ENCODE results near the gene ORAI3. TPM values are rescaled to one million over a fixed set of nuclear protein-coding genes. Genes with fewer than 3 reads are reported as not detected.

Gene ORAI3
- 58.6 and 83.0 TPM in 2 replicates for polyA plus RNA-seq

DNA sequence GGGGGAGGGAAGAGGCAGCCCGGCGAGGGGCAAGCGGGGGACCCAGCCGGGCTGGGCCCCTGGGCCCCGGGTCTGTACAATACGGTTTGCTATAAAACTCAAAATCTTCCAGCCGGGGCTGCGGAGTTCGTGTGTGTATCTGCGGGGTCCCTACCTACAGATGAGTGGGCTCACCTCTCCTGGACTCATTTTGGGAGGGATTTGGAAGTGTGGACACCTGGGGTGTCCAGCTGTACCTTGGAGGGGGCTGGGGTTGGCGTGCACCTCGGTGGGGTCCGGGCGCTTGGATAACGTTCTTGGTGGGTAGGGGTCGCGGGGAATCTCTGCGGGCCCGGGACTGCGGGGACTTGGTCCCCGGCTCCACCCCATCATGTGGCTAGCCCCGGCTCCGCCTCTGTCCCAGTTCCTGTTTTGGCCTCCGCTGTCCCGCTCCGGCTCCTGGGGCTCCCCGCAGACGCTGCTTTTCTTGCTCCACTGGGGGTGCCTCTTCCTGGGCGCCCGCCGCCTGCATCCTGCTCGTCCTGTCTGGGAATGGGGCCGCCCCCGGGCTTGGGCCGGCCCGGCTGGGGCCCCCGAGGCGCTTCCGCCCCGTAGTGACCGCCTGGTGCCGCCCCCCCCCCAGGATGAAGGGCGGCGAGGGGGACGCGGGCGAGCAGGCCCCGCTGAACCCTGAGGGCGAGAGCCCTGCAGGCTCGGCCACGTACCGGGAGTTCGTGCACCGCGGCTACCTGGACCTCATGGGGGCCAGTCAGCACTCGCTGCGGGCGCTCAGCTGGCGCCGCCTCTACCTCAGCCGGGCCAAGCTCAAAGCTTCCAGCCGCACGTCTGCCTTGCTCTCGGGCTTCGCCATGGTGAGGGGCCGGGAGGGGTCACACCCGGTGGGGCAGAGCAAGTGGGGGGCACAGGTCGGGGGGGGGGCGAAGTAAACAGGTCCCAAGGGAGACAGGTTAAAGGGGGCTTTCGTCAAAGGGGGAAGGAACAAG is at the start of gene ORAI3:
Gene ORAI3 (plus strand): TSS at position 402 of the 983 bp plus-strand sequence. CDS start 222 bp downstream, at position 624.

DNA sequence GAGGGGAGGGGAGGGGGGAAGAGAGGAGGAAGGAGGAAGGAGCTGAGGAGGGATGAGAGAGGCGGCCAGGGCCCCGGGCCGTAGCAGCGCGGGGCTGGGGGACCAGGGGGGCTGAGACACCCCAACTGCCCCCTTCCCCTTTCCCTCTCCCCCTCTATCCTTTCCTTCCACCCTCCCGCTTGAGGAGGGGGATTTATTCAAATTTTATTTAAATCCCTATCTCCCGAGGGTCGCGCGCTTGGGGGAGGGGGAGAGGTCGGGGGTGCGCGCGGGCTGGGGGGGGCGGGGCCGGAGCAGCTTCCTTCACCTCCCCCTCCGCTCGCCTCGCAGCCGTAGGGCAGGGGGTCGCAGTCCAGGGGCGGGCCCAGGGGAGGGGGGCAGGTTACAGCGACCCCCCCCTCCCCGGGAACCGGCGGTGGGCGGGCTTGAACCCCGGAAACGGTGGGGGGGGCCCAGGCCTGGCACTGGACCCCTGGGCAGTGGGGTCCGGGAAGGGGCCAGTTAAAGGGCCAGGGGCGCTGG is 25.3 kb upstream of the ORAI3 start, which contains the start of gene FBXL19:
Gene FBXL19 (plus strand): TSS at position 19 of the 522 bp plus-strand sequence. CDS start 2,183 bp downstream, outside the sequence.

GRCh38 chr16:30957456-30958174 is 8.7 kb downstream of the ORAI3 start, which contains the start of gene SETD1A:
Gene SETD1A, plus strand, starts transcription at chr16:30957754. Its CDS starts 978 bp downstream, at chr16:30958732.

GRCh38 chr16:30984669-30985400 is 36.0 kb downstream of the ORAI3 start, which contains the start of gene HSD3B7:
Gene HSD3B7, plus strand, starts transcription at chr16:30985207. Its CDS starts 452 bp downstream, at chr16:30985659.

Other genes starting within 250 kb of the ORAI3 start
- 0.15 and 1.7 TPM in 2 replicates for gene SRCAP, start 249.9 kb upstream of the ORAI3 start, polyA plus RNA-seq
- 18.5 and 19.1 TPM in 2 replicates for gene PHKG2, start 200.6 kb upstream of the ORAI3 start, polyA plus RNA-seq
- 0.87 and 6.6 TPM in 2 replicates for gene CFAP119, start 187.0 kb upstream of the ORAI3 start, polyA plus RNA-seq
- 21.7 and 28.7 TPM in 2 replicates for gene RNF40, start 186.7 kb upstream of the ORAI3 start, polyA plus RNA-seq
- gene ZNF629, start 161.9 kb upstream of the ORAI3 start, polyA plus RNA-seq, result 0.67 and 1.4 TPM in 2 replicates
- 2.1 and 3.7 TPM in 2 replicates for gene BCL7C, start 55.0 kb upstream of the ORAI3 start, polyA plus RNA-seq
- 0.15 TPM in 1 of 2 replicates, not detected in the other for gene CTF1, start 52.5 kb upstream of the ORAI3 start, polyA plus RNA-seq
- gene FBXL19, start 25.5 kb upstream of the ORAI3 start, polyA plus RNA-seq, result 0.52 TPM in 1 of 2 replicates, not detected in the other
- gene SETD1A, start 8.7 kb downstream of the ORAI3 start, polyA plus RNA-seq, result 0.27 and 0.34 TPM in 2 replicates
- not detected in 2 replicates for gene HSD3B7, start 36.1 kb downstream of the ORAI3 start, polyA plus RNA-seq
- 2.5 and 3.0 TPM in 2 replicates for gene STX1B, start 61.6 kb downstream of the ORAI3 start, polyA plus RNA-seq
- gene STX4, start 84.5 kb downstream of the ORAI3 start, polyA plus RNA-seq, result 15.6 and 16.6 TPM in 2 replicates
- gene ZNF668, start 125.2 kb downstream of the ORAI3 start, polyA plus RNA-seq, result 0.11 TPM in 1 of 2 replicates, not detected in the other
- gene ZNF646, start 125.4 kb downstream of the ORAI3 start, polyA plus RNA-seq, result 0.20 and 0.43 TPM in 2 replicates
- not detected in 2 replicates for gene PRSS53, start 139.9 kb downstream of the ORAI3 start, polyA plus RNA-seq
- 47.0 and 48.3 TPM in 2 replicates for gene VKORC1, start 145.7 kb downstream of the ORAI3 start, polyA plus RNA-seq
- 8.4 and 10.6 TPM in 2 replicates for gene BCKDK, start 159.3 kb downstream of the ORAI3 start, polyA plus RNA-seq
- gene KAT8, start 168.6 kb downstream of the ORAI3 start, polyA plus RNA-seq, result 16.0 and 16.5 TPM in 2 replicates
- not detected in 2 replicates for gene PRSS8, start 186.7 kb downstream of the ORAI3 start, polyA plus RNA-seq
- gene PRSS36, start 201.0 kb downstream of the ORAI3 start, polyA plus RNA-seq, result 0.43 and 1.8 TPM in 2 replicates
- gene FUS, start 231.1 kb downstream of the ORAI3 start, polyA plus RNA-seq, result 41.0 and 45.9 TPM in 2 replicates

Measured in Purkinje cell (primary cell).